GM18868 (cell line): ENCODE results near the gene MAPK1.
"Not testable (repeated sequence)": the region's sequence is repeated elsewhere in the genome, so short reads cannot be mapped to it uniquely, and the experiment has no call there.

Experiments used
- ATAC-seq: cut with Tn5 transposase; IDR thresholded peaks from one replicate; pipeline ENCODE4 v1.9.1; 2021; ENCODE audit warnings: mild to moderate bottlenecking, moderate library complexity; ENCODE audit not compliant: unreplicated experiment

Gene MAPK1

DNA sequence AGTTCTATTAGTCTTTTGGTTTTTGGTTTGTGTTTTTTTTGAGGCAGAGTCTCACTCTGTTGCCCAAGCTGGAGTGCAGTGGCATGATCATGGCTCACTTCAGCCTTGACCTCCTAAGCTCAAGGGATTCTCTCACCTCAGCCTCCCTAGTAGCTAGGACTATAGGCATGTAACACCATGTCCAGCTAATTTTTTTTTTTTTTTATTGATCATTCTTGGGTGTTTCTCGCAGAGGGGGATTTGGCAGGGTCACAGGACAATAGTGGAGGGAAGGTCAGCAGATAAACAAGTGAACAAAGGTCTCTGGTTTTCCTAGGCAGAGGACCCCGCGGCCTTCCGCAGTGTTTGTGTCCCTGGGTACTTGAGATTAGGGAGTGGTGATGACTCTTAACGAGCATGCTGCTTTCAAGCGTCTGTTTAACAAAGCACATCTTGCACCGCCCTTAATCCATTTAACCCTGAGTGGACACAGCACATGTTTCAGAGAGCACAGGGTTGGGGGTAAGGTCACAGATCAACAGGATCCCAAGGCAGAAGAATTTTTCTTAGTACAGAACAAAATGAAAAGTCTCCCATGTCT lies 15.4 kb upstream of the MAPK1 start:
- not testable (repeated sequence) for ATAC-seq

- ATAC-seq: no peak
These were observed 14.7 kb upstream of the MAPK1 start for GRCh38 chr22:21881841-21882753.

DNA sequence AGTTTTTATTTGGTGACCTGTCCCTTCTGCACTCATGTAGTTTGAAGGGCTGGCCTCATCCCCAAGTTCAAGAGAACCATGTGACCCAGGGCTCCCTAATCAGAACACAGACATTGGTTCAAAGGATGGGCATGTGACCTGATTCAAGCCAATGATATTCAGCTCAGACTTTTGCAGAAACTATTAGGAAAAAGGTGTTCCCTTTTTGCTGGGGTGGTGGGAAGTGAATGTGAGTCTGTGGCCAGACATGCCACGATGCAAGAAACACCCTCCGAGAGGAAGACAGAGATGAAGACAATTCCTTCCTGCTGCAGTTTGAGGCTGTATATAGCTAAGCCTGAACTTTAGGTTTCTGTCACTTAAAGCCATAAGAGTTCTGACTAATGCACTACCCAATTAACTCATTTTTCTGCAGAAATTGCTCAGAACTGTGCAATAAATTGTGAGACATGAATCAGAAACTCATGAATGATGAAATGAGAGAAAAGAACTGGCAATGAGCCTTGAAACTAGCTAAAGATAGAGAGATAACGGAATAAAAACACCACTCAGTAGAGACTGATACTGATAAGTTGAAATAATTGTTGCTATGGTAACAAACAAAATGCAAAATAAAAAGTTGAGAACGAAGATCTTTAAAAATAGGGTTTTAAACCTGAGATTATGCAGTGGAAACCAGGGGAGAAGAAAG lies 9.2 kb upstream of the MAPK1 start:
- ATAC-seq: no peak

DNA sequence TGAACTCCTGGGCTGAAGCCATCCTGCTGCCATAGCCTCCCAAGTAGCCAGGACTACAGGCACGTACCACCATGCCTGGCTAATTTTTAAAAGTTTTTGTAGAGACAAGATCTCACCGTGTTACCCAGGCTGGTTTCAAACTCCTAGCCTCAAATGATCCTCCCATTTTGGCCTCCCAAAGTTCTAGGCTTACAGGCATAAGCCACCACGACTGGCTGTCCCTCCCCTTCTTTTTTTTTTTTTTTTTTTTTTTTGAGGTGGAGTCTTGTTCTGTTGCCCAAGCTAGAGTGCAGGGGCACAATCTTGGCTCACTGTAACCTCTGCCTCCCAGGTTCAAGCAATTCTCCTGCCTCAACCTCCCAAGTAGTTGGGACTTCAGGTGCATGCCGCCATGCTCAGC lies 7.5 kb upstream of the MAPK1 start:
- ATAC-seq: not testable (repeated sequence)

DNA sequence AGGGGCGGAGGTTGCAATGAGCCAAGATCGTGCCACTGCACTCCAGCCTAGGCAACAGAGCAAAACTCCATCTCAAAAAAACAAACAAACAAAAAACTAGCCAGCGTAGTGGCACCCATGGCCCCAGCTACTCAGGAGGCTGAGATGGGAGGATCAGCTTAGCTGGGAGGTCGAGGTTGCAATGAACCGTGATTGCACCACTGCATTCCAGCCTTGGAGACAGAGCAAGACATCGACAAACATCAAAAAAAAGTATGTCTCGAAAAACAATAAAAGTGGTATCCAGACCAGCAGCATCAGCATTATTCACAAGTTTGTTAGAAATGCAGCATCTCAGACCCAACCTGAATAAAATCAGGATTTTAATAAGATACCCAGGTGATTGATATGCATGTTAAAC lies 6.2 kb upstream of the MAPK1 start:
- no peak for ATAC-seq

DNA sequence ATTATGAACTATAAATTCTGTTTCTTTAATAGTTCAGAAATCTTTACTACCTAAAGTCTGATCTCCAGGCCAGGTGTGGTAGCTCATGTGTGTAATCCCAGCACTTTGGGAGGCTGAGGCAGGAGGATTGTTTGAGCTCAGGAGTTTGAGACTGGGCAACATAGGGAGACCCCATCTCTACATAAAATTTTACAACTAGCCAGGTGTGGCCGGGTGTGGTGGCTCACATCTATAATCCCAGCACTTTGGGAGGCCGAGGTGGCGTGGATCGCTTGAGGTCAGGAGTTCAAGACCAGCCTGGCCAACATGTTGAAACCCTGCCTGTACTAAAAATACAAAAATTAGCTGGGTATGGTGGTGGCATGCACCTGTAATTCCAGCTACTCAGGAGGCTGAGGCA lies 5.3 kb upstream of the MAPK1 start:
- ATAC-seq: not testable (repeated sequence)

DNA sequence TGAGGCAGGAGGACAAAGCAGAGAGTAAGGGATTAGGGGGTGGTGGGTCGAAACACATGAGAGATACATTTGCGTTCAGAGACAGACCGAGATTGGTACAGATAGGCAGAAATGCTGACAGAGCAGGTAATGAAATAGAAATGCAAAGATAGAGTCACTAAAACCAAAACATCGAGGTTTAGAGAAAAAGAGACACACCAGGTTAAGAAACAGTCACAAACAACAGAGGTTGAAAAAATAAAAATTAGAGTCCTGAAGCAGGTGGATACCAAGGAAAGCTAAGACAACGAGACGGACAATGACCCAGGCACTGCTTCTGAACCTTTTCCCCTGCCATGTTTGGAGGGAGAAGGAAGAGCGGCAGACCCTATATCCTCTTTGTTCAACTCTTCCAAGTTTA lies 1.2 kb upstream of the MAPK1 start:
- no peak for ATAC-seq

DNA sequence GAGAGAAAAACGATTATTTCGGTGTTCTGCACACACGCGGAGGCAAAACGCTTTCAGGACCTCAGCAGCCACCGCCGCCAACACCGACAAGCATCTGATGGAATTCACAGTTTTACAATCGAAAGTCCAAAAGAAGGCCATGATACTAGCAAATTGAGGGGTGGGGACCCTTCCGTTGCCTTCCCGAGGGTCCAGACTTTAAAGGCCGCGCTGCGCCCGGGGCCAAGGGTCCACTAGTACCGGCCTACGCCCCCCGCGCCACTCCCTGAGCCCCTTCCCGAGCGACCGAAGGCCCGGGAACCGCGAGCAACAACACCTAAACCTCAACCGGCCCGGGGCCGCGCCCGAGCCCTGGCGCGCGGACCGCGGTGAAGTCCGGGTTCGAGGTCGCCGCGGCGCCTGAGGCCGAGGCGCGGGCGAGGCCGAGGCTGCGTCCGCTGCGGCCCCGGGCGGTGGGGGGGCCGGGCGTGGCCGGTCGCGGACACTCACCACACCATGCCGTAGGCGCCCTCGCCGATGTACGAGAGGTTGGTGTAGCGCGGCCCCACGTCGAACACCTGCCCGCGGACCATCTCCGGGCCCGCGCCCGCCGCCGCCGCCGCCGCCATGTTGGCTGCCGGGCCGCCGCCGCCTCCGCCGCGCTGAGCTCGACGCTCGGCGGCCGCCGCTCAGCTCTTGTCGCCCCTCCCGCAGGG lies 465 bp downstream of the MAPK1 start:
- ATAC-seq: peak; percentile 5

DNA sequence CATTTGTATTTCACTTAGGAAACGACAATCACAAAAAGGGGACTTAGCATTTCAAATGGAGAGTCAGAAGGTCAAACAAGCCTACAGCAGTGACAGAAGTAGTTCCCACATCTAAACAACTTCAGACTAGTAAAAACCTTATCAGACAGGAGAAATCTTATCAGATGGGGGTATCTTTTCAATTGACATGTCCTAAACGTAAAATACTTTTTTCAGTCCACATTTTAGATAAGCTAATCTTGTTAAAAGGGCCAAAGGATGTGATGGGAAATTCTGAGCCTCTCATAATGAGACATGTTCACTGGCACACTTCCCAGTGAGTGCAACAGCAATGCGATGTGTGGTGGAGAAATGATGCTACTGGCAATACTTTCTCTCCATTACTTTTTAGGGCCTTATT lies 2.4 kb downstream of the MAPK1 start:
- no peak for ATAC-seq

GRCh38 chr22:21862386-21863245 lies 4.8 kb downstream of the MAPK1 start:
- ATAC-seq: no peak

DNA sequence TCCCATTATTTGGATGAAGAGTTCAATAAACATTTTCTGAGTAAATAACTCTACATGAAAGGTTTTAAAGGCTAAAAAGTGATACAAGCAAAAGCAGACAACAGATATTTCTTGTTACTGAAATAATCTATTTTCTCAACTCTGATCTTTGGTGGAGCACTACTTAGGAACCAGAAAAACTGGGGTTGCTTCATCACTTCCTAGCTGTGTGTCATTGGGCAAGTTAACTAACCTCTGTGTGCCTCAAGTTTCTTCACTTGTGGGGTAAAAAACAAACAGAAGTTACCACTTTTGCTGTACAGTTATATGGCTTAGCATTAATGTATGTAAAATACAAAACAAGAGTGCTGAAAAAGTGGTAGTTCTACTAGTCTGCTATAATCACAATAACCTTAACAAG lies 5.6 kb downstream of the MAPK1 start:
- ATAC-seq: no peak

DNA sequence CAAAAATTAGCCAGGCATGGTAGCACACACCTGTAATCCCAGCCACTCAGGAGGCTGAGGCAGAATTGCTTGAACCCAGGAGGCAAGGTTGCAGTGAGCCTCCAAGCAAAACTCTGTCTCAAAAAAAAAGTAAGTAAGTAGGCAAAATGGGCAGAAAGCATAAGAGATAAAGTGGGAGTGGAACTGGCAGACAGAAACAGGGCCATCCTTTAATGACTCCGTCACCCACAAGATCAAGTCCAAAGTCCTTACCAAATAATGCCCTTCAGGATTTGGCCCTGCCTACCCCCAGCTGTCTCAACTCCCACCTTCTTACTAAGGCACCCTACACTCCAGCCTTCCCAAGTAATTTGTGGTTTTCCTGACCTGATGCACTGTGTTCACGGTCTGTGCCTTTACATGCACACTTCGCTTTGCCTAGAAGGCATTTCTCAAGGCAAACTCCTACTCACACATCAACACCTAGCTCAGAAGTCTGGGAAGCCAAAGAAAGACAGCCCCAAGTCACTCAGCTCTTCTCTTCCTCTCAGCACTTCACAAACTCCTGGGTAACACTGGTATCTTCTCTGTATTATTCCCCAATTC lies 6.1 kb downstream of the MAPK1 start:
- ATAC-seq: no peak

- ATAC-seq: no peak
These were observed 6.9 kb downstream of the MAPK1 start for GRCh38 chr22:21860491-21861039.

- no peak for ATAC-seq
These were observed 9.2 kb downstream of the MAPK1 start for GRCh38 chr22:21858025-21858764.

GRCh38 chr22:21857481-21857914 lies 9.9 kb downstream of the MAPK1 start:
- ATAC-seq: no peak

GRCh38 chr22:21856868-21857267 lies 10.6 kb downstream of the MAPK1 start:
- ATAC-seq: no peak

- no peak for ATAC-seq
These were observed 11.2 kb downstream of the MAPK1 start for GRCh38 chr22:21856197-21856596.

- ATAC-seq: no peak
These were observed 11.8 kb downstream of the MAPK1 start for GRCh38 chr22:21855676-21856075.

DNA sequence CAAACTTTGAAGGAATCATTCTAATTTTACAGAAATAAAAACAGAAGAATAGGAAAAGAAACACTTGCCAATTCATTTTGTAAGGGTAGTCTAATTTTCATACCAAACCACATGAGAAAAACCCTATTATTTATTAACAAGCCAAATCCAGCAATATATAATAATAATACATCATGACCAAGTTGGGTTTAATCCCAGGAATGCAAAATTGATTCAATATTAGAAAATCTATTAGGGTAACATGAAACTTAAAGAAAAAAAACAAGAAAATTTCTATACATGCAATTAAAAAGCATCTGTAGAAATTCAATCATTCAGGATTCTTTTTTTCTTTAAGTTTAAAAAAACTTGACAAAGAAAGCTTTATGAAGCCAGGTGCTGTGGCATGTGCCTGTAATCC lies 16.8 kb downstream of the MAPK1 start:
- no peak for ATAC-seq
